ENCODE measurements around the gene KRTAP19-8.

The KRTAP19-8 gene

GRCh38 chr21:31012133-31013089, 25.9 kb downstream of the KRTAP19-8 start:
- no peak for DNase-seq (ENCODE audit: low spot score)

- no peak for DNase-seq (ENCODE audit: low spot score)
Observed at GRCh38 chr21:31011412-31011811, 26.9 kb downstream of the KRTAP19-8 start.

GRCh38 chr21:31008355-31008754, 29.9 kb downstream of the KRTAP19-8 start:
- no peak for DNase-seq (ENCODE audit: low spot score)

DNA sequence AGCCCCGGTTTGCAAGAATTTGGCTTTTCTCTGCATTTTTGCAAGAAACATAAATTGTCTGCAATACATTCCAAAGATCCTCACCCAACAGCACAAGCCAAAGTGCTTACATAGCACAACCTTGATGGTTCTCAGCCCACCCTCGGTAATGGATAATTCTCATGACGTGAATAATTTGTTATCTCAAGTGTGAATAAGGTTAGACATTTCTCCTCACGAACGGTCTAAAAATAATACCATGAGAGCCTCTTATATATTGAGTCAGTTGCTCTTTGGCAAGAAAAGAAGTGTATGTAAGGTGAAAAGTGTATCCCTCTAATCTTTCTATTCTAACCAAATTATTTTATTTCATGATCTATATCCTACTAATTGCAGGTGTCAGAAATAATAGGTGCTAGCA, 33.3 kb downstream of the KRTAP19-8 start:
- no peak for DNase-seq (ENCODE audit: low spot score)

GRCh38 chr21:31003471-31003870, 34.8 kb downstream of the KRTAP19-8 start:
- DNase-seq (ENCODE audit: low spot score): no peak

DNA sequence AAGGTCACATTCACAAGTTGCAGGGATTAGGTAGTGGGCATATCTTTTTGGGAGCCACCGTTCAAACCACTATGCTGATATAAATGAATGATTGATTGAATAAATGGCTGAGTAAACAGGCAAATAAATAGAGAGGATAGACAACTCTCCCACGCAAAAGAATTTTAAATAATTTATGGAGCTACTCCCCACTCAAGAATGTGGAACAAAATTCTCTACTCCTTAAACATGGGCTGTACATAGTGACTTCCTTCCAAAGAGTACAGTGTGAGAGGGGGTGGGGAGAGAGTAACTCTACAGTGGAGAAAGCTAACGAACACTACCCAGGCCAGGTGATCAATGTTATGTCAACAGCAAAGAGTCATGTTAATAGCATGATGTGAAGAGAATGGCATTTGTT, 40.7 kb downstream of the KRTAP19-8 start:
- no peak for DNase-seq (ENCODE audit: low spot score)

- DNase-seq (ENCODE audit: low spot score): no peak
Observed at GRCh38 chr21:30996728-30997127, 41.5 kb downstream of the KRTAP19-8 start.

DNA sequence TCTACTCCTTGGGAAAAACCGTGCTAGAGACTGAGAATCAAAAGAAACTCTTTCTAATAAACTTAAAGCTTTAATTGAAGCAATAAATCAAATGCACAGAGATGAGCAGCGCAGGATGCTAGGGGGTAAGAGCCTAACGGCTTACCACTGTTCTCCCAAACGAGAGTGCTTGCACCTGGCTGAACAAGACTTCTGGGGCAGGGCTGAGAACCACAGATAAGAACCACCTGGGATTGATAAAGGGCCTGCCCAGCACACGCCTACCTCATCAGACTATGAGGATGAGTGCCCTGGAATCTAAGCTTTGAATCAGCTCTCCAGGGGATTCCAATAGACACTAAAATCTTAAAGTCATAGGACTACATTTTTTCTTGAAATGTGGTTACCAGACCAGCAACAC, 43.3 kb downstream of the KRTAP19-8 start:
- no peak for DNase-seq (ENCODE audit: low spot score)

DNA sequence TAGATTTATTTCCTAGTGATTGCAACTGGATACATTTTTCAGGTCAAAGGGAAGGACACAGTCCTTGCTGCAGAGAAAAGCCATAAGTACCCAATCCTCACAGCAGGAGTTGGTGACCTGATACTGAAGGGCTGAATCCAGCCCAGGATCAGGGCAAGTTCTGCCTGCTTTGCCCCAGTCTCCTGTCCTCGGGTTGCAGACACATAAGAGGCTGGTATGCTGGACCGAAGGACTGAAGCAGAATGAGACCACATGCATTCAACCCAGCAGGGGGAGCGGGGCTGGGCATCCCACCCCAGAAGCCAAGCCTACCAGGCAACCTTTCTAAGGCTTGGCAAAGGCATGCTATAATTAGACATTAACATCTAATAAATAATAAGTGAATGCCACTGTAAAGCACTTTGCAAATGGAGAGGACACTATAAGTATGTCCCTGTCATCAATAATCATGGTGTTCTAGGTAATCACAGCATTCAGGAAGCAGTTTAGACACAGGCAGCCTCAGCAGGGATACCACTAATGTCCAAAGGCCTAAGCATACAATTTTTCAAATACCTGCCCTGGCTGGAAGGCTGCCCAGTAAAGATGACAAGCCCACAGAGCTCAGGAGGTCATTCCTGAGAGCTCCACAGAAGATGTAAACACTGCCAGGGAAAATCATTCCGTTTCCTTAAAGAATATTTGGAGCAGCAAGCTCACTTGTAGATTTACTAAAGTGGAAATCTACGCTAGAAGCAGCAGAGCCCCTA, 47.6 kb downstream of the KRTAP19-8 start:
- no peak for DNase-seq (ENCODE audit: low spot score)

GRCh38 chr21:30988706-30989105, 49.6 kb downstream of the KRTAP19-8 start:
- DNase-seq (ENCODE audit: low spot score): no peak

Data from RKO (cell line).